ENCODE measurements around the gene NSG1.

- TF ChIP-seq, protein P1, sequence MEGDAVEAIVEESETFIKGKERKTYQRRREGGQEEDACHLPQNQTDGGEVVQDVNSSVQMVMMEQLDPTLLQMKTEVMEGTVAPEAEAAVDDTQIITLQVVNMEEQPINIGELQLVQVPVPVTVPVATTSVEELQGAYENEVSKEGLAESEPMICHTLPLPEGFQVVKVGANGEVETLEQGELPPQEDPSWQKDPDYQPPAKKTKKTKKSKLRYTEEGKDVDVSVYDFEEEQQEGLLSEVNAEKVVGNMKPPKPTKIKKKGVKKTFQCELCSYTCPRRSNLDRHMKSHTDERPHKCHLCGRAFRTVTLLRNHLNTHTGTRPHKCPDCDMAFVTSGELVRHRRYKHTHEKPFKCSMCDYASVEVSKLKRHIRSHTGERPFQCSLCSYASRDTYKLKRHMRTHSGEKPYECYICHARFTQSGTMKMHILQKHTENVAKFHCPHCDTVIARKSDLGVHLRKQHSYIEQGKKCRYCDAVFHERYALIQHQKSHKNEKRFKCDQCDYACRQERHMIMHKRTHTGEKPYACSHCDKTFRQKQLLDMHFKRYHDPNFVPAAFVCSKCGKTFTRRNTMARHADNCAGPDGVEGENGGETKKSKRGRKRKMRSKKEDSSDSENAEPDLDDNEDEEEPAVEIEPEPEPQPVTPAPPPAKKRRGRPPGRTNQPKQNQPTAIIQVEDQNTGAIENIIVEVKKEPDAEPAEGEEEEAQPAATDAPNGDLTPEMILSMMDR (conservative IDR thresholded peaks at IDR 0.05; ENCODE audit: low read depth, low read length), result no peak
- TF ChIP-seq BHLHE40 (IDR thresholded peaks at IDR 0.05; ENCODE audit: low read depth, low read length), result no peak
- TF ChIP-seq, protein P2, sequence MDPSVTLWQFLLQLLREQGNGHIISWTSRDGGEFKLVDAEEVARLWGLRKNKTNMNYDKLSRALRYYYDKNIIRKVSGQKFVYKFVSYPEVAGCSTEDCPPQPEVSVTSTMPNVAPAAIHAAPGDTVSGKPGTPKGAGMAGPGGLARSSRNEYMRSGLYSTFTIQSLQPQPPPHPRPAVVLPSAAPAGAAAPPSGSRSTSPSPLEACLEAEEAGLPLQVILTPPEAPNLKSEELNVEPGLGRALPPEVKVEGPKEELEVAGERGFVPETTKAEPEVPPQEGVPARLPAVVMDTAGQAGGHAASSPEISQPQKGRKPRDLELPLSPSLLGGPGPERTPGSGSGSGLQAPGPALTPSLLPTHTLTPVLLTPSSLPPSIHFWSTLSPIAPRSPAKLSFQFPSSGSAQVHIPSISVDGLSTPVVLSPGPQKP (IDR thresholded peaks at IDR 0.05; ENCODE audit: borderline replicate concordance, low read depth, low read length), result no peak
- no peak for TF ChIP-seq RCOR1 (IDR thresholded peaks at IDR 0.05; ENCODE audit: insufficient replicate concordance, low read length)
- TF ChIP-seq POLR2A (IDR thresholded peaks at IDR 0.05; ENCODE audit: low read depth, low read length), result no peak
- no peak for TF ChIP-seq RAD21 (IDR thresholded peaks at IDR 0.05; ENCODE audit: low read length)
- TF ChIP-seq, protein P3, sequence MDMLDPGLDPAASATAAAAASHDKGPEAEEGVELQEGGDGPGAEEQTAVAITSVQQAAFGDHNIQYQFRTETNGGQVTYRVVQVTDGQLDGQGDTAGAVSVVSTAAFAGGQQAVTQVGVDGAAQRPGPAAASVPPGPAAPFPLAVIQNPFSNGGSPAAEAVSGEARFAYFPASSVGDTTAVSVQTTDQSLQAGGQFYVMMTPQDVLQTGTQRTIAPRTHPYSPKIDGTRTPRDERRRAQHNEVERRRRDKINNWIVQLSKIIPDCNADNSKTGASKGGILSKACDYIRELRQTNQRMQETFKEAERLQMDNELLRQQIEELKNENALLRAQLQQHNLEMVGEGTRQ (IDR thresholded peaks at IDR 0.05; ENCODE audit: low read depth, low read length), result no peak
- TF ChIP-seq MAZ (IDR thresholded peaks at IDR 0.05; ENCODE audit: borderline replicate concordance, low read depth, low read length), result no peak
- no peak for TF ChIP-seq MAFK (IDR thresholded peaks at IDR 0.05; ENCODE audit: low read depth, low read length)
- no peak for TF ChIP-seq CHD1 (IDR thresholded peaks at IDR 0.05; ENCODE audit: low read depth, low read length)
- no peak for TF ChIP-seq MXI1 (IDR thresholded peaks at IDR 0.05; ENCODE audit: borderline replicate concordance, low read depth, low read length)
Observed at GRCh38 chr4:4385729-4386295, 1.1 kb upstream of the NSG1 start.
